DMS79 (cell line): Measurements from ENCODE around the gene SLCO3A1.
"Not testable (repeated sequence)": the region's sequence is repeated elsewhere in the genome, so short reads cannot be mapped to it uniquely, and the experiment has no call there.

ENCODE experiments used
- DNase-seq: peaks from one replicate; lab custom pipeline; 2025; lab: John Stamatoyannopoulos, UW

The SLCO3A1 gene

GRCh38 chr15:92070251-92070650, 216.7 kb downstream of the SLCO3A1 start:
- not testable (repeated sequence) for DNase-seq

- no peak for DNase-seq
These were observed 217.6 kb downstream of the SLCO3A1 start for GRCh38 chr15:92071045-92071634.

GRCh38 chr15:92073044-92073785, 219.7 kb downstream of the SLCO3A1 start:
- DNase-seq: peak; percentile 11

GRCh38 chr15:92074101-92074500, 220.6 kb downstream of the SLCO3A1 start:
- DNase-seq: no peak

- peak; percentile 33 for DNase-seq
These were observed 221.1 kb downstream of the SLCO3A1 start for GRCh38 chr15:92074646-92075045.

- DNase-seq: no peak
These were observed 222.3 kb downstream of the SLCO3A1 start for GRCh38 chr15:92075764-92076163.

- DNase-seq: no peak
These were observed 223.0 kb downstream of the SLCO3A1 start for GRCh38 chr15:92076541-92076940.

GRCh38 chr15:92077353-92078085, 224.0 kb downstream of the SLCO3A1 start:
- no peak for DNase-seq

GRCh38 chr15:92078270-92078669, 224.8 kb downstream of the SLCO3A1 start:
- no peak for DNase-seq

GRCh38 chr15:92079047-92079446, 225.5 kb downstream of the SLCO3A1 start:
- DNase-seq: no peak

GRCh38 chr15:92079647-92080255, 226.2 kb downstream of the SLCO3A1 start:
- DNase-seq: no peak

GRCh38 chr15:92082006-92082843, 228.7 kb downstream of the SLCO3A1 start:
- DNase-seq: no peak

- DNase-seq: no peak
These were observed 229.7 kb downstream of the SLCO3A1 start for GRCh38 chr15:92083190-92083589.

GRCh38 chr15:92087211-92087610, 233.7 kb downstream of the SLCO3A1 start:
- DNase-seq: no peak

GRCh38 chr15:92091155-92091734, 237.7 kb downstream of the SLCO3A1 start:
- peak; percentile 34 for DNase-seq

- DNase-seq: no peak
These were observed 239.0 kb downstream of the SLCO3A1 start for GRCh38 chr15:92092289-92093105.

- DNase-seq: no peak
These were observed 242.2 kb downstream of the SLCO3A1 start for GRCh38 chr15:92095693-92096092.

GRCh38 chr15:92097474-92098178, 244.1 kb downstream of the SLCO3A1 start:
- DNase-seq: peak; percentile 12

GRCh38 chr15:92098869-92099268, 245.4 kb downstream of the SLCO3A1 start:
- no peak for DNase-seq

- DNase-seq: no peak
These were observed 246.8 kb downstream of the SLCO3A1 start for GRCh38 chr15:92100301-92100700.
